ENCODE measurements around the gene WDR46.
A peak's percentile ranks its signal among the peaks of the same experiment; 100 is the strongest.

Gene WDR46

DNA sequence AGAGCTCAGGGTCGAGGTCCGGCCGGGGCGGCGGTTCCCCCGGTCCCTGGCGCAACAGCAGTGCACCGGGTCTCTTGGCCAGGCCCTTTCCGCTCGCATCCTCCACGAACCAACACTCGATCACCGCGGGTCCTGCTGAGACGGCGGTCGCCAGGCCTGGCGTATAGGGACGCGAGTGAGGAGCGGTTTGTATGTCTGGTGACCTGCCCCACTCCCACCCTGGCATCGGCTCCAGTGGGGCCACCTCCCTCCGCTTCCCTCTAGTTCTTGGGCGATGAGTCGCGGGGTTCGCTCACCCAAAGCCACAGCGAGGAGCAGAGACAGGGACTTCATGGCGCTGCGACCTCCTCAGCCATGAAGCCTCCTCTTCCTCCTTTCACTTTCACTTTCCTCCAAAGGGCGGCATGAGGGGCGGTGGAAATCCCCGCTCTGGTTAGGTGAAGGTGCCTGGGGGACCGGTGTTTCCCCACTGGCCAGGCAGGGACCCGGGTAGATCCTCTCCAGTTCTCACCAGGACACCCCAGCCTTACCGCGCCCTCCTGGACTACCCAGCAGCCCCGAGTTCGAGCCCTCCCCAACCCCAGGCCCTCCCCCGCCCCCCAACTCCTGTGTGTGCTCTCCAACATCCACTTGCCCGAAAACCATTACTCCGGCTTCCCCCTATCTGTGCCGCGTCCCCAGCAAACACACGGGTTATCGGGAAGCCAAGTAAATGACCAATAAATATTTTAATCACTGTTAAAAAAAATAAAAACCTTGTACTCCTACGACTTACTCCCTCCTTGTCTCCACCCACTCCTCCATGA lies 24.9 kb upstream of the WDR46 start, which contains the start of gene TAPBP:
TSS of gene TAPBP (minus strand) at position 370 of the 806 bp plus-strand sequence. CDS start at position 333, 37 bp downstream.
- peak; percentile 70 to 76 for DNase-seq (ENCODE audit: low read depth in 2 of 2)

DNA sequence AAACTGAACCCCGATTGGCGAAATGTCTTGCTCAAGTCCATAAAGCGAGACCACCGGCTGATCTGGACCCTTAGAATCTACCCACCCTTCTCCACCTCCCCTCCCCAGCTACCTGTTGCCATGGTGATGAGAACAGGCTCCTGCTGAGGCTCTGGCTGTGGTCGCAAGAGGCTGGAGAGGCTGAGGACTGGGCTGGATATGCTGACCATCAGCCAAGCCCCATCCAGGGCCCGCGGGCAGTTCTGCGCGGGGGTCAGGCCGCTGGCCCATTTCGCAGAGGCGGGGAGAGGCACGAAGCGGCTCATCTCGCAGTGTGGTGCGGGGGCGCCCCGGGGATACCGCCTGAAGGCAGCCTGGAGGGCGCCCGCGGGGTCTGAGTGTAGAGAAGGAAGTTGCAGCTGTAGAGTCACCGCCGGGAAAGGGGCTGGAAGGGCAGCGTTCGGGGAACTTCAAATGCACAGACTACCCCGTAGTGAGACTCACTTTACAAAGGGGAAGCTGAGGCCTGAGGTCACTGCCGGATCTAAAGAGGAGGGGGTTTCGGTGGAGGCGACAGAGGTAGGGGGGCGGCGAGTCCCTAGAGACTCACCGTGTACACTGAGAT lies 24.2 kb upstream of the WDR46 start:
- no peak for DNase-seq (ENCODE audit: low read depth in 2 of 2)

GRCh38 chr6:33312361-33313104 lies 23.5 kb upstream of the WDR46 start:
- peak; percentile 63 to 77 for DNase-seq (ENCODE audit: low read depth in 2 of 2)

GRCh38 chr6:33306356-33306755 lies 17.3 kb upstream of the WDR46 start:
- no peak for DNase-seq (ENCODE audit: low read depth in 2 of 2)

- no peak for DNase-seq (ENCODE audit: low read depth in 2 of 2)
Observed at GRCh38 chr6:33305052-33305451, 16.0 kb upstream of the WDR46 start.

DNA sequence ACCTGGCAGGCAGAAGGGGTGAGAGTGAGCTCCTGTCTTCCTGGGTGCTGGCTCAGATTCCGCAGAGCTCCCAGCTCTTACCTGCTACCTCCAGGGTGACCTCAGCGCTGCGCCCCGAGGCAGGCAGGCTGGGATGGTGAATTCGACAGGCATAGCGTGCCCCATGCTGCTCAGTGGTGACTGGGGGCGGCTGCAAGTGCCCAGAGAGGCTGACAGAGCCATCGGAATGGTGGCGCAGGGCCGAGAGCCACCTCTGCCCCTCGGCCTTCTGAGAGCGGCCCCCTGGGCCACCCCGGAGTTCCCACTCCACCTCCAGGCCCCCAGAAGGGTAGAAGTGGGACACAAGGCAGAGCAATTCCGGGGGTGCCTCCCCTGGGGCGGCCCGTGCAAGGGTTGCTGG lies 15.2 kb upstream of the WDR46 start:
- DNase-seq (ENCODE audit: low read depth in 2 of 2), result no peak

DNA sequence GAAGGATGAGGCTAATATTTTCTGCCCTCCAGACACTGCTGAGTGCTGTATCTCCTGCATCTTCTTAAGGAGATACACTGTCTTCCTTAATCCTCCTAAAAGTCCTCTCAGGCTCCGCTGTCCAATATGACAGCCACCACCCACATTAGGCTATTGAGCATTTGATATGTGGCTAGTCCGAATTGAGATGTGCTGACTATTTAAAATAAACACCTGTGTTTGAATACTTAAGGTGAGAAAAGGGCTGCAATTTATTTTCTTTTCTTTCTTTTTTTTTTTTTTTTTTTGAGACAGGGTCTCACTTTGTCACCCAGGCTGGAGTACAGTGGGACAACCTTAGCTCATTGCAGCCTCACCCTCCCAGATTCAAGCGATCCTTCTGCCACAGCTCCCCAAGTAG lies 12.8 kb upstream of the WDR46 start:
- DNase-seq (ENCODE audit: low read depth in 2 of 2), result no peak

- DNase-seq (ENCODE audit: low read depth in 2 of 2), result peak; percentile 91 to 92
Observed at GRCh38 chr6:33299237-33299944, 10.4 kb upstream of the WDR46 start.

DNA sequence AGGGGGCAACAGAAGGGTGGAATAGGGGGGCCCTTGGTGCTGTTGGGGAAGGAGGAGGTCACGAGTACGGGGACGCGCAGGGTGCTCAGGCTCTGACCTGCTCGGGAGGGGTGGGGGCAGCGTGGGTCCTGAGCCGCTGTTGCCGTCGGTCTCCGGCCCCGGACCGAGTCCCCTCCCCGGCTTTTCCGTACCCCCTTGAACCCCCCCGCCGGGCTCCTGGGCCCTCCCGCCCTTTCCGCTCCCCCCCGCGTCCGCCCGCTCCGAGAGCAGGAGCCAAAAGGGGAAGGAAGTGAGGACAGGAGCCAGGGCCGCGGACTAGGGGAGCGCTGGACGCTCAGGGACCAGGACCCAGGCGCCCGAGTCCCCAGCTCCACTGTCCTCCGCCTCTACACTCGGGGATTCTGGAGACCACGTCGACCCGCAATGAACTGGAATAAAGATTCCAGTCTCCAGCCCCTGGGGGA lies 9.8 kb upstream of the WDR46 start, which contains the start of gene RGL2:
TSS of gene RGL2 (minus strand) at position 170 of the 464 bp plus-strand sequence. CDS start 332 bp downstream, outside the sequence.
- no peak for DNase-seq (ENCODE audit: low read depth in 2 of 2)

- peak; percentile 55 to 66 for DNase-seq (ENCODE audit: low read depth in 2 of 2)
Observed at GRCh38 chr6:33297956-33298772, 9.1 kb upstream of the WDR46 start.

DNA sequence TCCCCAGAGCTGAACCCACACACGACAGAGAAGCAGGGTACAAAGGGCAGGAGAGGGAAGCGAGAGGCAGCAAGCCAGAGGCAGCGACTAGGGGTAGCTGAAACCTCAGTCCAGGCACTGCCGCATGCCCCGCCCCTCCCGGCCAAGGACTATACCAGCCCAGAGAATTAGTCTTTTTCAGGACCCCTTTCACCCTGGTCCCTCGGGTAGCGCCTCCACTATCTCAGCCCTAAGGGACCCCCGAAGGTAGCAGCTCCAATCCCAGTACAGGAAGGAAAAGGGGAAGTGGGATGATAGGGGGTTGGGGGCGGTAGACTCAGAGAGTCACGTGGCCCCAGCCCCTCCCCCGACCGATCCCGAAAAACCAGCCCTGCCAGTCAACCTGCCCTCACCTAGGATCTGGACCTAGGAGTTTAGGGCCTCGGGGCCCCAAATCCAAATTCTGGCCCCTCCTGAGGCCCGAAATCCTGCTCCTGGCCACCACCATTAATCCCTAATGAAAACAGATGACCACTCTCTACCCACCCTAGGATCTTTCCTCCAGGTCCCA lies 8.4 kb upstream of the WDR46 start:
- DNase-seq (ENCODE audit: low read depth in 2 of 2), result no peak

- DNase-seq (ENCODE audit: low read depth in 2 of 2), result no peak
Observed at GRCh38 chr6:33296797-33297405, 7.9 kb upstream of the WDR46 start.

- DNase-seq (ENCODE audit: low read depth in 2 of 2), result no peak
Observed at GRCh38 chr6:33295621-33296369, 6.8 kb upstream of the WDR46 start.

- no peak for DNase-seq (ENCODE audit: low read depth in 2 of 2)
Observed at GRCh38 chr6:33294086-33294823, 5.2 kb upstream of the WDR46 start.

DNA sequence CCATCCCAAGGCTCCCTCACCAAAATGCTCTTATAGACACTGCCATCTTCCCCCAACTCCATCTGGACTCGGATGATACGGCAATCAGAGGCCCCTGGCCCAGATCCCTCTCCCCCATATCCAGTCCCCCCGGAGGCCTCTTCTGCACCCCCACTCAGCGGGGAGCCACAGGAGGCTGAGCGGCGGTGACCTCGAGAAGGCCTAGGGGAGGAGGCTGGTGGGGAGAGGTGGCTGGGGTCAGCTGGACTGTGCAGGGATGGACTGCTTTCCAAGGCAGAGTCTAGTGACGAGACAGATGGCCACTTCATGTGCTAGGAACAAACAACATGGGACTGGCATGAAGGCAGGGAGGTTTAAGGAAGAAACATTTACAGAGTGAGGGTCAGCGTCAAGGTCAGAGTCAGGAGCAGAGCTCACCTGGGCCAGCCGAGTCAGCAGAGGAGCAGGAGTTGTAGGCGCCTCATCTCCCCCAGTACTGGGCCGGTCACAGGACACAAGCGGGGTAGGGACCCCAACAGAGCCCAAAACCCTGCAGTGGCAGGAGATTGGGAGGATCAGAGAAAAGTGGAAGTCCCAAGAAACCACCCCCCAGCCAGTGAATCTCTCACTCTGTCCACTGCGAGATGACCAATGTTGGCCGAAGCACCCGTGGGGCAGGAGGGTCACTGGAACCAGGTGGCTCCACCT lies 4.1 kb upstream of the WDR46 start:
- no peak for DNase-seq (ENCODE audit: low read depth in 2 of 2)

- DNase-seq (ENCODE audit: low read depth in 2 of 2), result no peak
Observed at GRCh38 chr6:33290459-33290858, 1.4 kb upstream of the WDR46 start.

DNA sequence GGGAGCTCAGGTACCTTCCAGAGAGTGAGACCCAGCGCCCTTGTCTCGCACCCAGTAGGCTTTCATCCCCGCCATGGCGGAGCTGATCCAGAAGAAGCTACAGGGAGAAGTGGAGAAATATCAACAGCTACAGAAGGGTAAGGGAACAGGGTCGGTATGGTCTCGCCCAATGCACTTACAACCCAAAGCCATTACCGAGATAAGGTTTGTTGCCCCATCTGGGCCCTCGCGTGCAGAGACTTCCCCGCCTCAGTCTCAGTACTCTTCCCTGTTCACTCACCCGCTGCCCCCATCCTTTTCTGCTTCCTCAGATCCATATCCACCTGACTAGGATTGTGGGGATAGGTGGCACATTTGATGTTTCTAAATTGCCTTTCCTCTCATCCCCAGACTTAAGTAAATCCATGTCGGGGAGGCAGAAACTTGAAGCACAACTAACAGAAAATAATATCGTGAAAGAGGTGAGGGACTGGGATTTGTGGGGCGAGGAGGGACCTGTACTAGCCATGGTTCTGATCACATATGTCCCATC lies 811 bp upstream of the WDR46 start:
- DNase-seq (ENCODE audit: low read depth in 2 of 2), result no peak

Data from stimulated activated CD4-positive, alpha-beta T cell treated with anti-CD3 and anti-CD28 coated beads, Interleukin-15, amount 100 ng/mL, for 48 hours (primary cell).